CD4-positive, alpha-beta T cell treated with Interleukin-6 for 4 hours (primary cell): Measurements from ENCODE around the gene DISP3.

Experiments
- DNase-seq: peaks from one replicate; pipeline ENCODE4 v3.0.0-alpha.2; 2020; ENCODE audit warnings: mixed read lengths

The DISP3 gene

DNA sequence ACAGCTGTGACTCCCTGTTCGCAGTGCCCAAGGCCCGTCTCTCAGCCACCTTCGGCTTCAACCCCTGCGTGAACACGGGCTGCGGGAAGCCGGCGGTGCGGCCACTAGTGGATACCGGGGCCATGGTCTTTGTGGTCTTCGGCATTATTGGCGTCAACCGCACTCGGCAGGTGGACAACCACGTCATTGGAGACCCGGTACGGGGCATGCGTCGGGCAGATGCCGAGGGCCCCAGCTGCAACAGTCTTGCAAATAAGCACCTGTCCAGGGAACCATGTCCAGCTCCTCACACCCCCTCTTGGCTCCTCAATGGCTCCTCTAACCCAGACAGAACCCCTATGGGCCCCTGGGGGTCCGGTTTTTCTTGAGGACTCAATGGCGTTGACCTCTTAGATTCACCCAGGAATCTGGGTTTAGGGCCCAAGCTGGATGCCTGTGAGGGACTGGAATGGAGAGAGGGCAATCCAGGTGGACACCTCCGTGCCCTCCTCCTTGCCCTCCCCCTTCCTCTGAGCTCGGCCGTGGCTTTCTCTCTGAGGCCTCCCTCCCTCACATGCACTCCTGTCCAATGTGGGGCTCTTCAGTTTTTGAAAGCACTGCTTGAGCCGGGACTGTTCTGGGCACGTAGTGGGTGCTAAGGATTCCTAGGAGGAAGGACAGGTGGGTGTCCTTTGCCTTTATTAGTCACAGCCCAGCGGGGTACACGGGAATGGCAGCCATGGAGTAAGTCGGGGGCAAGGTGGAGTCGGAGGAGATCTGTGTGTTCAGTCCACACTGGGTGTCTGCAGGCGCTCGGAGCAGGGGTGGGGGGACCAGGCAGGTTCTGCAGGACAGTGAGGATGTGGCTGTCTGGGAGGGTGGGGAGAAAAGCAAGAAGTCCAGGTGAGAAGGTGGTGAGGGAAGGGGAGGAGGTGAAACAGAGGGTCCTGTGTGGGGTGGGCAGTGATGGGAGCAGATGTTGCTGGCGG is 51.1 kb downstream of the DISP3 start:
- DNase-seq: no peak

DNA sequence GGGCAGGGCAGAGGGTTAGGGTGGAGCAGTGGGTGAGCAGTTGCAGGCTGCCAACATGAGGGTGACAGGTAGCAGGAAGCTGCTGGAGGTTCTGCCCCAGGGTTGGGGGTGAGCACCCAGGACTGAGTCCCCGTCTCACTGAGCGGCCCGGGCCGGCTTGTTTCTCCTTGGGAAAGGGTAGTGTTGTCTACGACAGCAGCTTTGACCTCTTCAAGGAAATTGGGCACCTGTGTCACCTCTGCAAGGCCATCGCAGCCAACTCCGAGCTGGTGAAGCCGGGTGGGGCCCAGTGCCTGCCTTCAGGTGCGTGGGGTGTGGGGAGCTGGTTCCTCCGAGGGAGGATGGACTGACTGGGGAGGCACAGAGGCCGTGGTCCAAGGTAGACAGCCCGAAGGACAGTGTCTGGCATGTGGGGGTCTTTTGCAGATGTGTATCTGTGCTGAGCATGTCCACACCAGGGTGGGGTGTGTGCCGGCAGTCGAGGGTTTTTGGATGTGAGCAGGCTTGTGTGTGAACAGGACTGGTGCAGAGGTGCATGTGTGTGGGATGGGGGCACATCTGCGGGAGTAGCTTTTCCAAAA is 51.9 kb downstream of the DISP3 start:
- DNase-seq: no peak

DNA sequence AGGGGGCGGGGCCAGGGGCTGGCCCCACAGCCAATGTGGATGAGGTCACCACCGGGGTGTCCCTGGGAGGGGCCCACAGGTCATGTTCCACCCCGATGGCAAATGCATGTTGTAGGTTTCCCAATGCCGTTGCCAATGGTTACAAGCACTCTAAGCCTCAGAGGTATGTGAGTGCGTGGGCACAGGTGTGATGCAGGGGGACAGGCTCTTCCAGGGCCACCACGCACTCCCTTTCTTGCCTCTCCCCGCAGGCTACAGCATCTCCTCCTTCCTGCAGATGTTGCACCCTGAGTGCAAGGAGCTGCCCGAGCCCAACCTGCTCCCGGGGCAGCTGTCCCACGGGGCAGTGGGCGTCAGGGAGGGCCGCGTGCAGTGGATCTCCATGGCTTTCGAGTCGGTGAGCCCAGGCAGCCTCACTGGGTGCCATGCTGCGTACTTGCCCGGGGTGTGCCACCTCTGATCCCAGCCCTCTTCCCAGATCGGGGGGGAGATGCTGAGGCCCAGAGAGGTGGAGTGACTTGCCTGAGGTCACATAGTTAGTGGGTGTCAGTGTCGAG is 52.4 kb downstream of the DISP3 start:
- DNase-seq: no peak

DNA sequence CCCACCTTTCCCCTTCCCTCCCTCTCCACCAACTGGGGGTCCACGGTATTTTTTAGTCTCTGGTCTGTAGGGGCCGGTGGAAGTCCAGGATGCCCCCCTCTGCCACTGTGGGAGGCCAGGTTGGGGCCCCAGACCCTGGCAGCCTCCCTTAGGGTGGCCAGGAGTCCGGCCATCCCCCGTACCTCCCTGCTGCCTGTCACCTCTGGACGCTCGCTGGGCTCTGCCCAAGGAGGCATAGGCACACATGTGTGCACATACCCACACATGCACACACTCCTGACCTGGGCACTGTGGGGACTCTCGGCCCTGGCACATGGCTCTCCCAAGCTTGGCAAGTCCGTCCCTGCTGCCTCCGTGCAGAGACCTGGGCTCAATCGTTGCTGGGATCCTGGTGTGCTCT is 53.0 kb downstream of the DISP3 start:
- DNase-seq: no peak

DNA sequence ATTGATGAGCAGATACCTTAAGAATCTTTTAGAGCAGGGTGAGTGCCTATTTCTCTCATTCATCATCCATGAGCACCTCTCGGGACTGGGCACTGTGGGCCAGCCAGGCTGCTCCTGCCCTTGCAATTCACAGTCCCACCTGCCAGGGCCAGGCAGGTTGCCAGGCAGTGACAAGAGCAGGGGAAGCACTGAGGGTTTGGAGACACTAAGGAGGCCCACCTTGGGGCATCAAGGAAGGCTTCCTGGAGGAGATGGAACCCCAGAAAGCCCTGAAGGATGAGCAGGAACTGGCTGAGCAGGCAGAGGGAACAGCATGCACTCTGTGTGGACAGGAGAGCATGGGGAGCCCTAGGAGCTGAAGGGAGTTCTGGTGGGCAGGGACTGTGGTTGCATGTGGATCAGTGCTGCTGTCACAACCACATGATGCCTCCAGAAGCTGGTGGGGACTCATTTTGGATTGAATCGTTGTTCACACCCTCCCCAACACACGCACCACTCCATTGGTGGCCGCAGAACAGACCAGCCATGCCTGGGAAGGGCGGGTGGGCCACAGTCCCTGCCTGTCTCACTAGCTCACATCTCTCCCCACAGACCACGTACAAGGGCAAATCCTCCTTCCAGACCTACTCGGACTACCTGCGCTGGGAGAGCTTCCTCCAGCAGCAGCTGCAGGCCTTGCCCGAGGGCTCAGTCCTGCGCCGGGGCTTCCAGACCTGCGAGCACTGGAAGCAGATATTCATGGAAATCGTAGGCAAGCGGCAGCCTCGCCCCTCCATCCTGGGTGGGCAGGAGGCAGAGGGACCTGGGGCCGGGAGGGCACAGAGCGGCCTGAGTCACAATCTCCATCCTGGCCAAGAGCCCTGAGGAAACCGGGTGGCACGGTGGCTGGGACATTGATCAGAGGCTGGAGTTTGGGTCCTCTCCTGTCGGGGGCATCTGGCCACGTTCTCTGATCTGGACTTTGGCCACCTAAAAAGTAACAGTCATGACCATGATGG is 55.1 kb downstream of the DISP3 start:
- DNase-seq: no peak

DNA sequence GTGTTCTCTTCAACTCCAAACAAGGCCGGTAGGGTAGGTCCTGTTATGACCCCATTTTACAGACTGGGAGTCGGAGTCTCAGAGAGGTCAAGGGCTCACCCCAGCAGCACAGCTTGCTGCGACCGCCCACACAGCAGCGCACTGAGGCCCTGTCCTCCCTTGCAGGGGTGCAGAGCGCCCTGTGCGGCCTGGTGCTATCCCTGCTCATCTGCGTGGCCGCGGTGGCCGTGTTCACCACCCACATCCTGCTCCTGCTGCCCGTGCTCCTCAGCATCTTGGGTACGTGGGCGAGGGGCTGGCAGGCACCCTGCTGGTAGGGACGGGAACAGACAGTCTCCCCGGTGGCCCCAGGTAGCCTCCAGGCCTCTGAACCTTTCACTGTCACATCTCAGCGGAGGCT is 55.9 kb downstream of the DISP3 start:
- DNase-seq: no peak

DNA sequence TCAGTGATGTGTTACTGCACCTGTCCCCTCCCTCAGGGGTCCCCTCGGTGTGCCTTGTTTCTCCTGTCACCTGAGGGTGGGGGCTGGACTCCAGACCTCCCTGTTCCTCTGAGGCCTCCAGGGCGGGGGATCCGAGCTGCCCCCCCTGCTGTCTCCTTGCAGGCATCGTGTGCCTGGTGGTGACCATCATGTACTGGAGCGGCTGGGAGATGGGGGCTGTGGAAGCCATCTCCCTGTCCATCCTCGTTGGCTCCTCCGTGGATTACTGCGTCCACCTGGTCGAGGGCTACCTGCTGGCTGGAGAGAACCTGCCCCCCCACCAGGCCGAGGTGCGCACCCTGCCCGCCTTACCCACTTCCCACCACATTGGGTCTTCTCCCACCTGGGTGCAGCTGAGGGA is 56.4 kb downstream of the DISP3 start:
- no peak for DNase-seq

DNA sequence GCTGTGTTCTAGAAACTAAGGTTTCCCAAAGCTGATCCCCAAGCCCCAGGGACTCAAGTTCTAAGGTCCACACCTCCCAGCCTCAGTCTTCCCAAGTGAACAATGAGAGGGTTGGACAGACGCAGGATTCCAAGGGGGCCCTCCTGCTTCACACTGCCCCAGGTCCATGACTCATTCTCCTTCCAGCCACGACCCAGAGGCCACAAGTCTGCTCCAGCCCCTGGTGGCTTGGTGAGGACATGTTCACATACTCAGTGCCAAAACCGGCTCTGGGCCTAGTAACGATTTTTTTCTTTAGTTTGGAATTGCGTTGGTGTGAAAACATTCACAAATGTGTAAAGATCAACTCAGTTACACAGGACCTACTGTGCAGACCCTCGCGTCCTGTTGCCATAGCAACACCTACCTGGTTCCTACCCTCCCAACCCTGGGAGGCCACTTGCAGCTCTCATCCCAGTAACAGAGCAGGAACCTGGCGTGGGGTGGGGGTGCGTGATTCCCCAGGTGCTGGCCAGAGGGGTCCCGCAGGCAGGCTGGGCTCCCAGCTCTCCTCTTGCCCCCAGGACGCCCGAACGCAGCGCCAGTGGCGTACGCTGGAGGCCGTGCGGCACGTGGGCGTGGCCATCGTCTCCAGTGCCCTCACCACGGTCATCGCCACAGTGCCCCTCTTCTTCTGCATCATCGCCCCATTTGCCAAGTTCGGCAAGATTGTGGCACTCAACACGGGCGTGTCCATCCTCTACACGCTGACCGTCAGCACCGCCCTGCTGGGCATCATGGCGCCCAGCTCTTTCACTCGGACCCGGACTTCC is 57.0 kb downstream of the DISP3 start:
- no peak for DNase-seq

DNA sequence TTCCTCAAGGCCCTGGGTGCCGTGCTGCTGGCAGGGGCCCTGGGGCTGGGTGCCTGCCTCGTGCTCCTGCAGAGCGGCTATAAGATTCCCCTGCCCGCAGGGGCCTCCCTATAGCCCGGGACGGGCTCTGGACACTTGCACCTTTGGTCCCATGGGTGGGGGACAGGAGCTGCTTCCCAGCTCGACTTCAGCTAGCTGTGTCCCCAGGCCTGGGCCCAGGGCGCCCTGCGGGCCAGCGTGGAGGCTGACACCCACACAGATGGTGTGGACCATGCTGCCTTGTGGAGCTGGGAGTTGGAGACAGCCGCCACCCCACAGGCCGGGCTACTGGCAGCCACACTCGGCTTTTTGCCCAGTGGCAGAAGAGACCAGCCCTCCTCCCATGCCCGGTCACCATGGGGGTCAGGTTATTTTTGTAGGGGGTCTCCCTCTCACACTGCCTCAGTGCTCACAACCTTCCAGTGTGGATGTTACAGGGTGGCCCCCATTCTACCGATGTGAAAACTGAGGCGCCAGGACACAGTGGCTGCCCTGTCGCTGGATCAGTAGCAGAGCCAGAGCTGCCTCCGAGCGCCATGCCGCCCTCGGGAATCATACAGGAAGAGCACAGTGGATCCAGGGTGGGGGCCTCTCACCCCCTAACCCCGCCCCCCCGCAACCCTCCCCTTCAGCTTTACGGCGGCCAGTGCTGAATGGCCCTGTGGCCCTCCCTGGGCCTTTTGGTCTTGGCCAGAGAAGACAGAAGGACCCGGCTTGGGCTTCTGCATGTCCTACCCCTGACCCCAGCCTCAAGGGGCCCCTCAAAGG is 57.8 kb downstream of the DISP3 start:
- DNase-seq: no peak

DNA sequence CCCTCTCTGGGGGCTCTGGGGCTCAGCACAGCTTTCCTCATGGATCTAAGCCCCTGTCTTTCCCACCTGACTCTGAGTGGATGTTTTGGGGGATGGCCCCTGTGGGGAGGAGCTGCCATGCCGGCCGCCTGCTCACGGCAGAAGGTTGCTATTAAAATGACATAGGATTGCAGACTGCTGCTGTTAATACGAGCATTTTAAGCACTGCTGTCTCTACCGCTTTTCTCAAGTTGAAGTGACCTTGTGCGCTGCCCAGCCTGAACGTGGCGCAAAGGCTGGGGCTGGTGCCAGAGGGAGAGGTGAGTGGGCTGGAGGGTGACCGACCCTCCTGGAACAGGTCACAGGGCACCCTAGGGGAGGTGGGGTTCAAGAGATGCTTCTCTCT is 58.4 kb downstream of the DISP3 start:
- no peak for DNase-seq

DNA sequence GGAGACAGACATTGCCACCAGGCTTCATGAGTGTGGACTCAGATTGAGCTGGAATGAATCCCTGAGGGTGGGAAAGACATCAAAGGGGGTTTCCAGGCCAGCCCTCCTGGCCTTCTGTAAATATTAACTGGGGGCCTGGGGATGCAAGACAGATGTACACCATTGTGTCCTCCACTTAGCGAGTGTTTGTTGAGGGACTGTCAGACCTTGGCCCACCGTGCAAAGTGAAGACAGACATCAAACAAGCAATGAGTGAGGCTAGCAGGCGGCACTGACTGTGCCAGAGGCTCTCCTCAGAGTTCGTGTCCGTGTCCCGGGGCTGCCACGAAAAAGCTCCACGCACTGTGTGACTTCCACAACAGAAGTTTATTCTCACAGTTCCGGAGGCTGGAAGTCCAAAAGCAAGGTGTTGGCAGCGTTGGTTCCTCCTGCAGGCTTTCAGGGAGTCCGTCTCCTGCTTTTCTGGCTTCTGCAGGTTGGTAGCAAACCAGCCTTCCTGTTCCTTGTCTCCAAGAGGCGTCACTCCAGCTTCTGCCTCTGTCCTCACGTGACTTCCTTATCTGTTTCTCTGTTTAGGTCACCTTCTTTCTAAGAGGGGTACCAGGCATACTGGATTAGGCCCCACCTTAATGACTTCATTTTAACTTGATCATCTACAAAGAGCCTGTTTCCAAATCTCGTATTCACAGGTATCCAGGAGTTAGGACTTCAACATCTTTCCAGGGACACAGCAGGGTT is 59.1 kb downstream of the DISP3 start:
- no peak for DNase-seq

DNA sequence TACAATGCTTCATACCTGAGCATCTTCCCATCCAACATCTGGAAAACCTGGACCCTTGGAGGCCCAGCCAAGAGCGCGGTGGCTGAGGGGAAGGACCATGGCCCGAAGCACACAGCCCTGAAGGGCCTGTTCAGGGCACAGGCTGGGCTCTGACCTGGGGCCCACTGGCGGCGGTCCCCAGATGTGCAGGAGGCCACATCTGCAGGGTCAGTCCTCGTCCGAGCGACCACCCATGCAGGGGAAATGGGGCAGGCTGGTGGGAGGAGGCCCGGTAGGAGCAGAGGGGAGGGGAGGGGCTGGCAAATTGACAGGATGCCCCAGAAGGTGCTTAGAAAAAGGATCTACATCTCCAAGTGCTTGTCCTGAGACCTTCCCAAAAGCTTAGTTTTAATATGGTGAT is 59.9 kb downstream of the DISP3 start:
- DNase-seq: no peak

DNA sequence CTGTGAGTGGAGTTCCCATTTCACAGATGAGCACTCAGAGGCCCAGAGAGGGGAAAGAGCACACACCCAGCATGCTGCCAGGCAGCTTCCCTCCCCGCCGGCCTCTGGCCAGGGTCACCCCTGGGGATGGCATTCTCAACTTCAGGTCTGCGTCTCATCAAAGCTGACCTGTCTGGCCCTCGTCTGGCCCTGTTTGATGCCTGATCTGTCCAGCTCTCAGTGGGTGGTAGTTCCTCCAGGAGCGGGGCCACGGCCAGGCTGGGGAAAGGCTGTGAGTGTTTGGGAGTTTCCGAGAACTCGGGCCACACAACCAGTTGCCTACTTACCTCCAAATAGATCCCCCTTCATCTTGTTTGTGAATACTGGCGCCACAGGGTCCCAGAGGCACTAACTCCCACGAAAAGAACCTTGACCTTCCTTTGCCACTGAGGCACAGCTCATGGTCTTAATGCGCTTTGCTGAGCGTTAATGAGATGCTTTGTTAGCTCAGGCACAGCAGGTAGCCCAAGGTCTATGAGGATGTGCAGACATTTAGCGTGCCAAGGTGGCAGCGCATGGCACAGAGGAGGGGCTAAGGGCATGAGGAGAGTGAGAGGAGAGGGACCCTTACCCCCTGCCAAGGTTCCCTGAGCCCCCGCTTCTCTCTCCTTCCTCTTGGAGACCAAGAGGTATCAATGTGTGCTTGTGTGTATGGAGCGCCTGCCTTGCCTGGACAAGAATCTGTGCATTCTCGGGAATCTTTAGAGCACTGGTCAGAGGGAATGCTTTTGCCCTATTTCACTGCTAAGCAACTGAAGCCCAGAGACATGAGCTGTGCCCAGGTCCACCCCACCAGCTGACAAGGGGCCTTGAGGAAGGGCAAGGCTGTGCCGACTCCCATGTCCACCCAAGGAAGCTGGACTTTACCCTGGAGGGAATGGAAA is 61.2 kb downstream of the DISP3 start:
- DNase-seq: no peak

DNA sequence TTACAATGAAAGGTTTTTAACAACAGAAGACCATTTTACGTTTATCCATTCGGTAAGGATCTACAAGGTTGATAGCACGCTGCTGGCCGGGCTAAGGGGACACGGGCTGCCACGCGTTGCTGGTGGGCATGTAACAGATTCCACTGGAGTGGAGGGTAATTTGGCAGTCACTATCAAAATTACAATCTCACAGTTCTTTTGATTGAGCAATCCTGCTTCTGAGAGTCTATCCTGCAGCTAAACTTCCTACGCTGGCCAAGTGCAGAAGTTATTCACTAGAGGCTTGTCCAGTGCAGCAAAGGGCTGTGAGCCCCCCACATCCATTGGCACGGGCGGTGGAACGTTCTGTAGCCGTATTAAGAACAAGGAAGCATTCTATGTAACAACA is 61.8 kb downstream of the DISP3 start:
- no peak for DNase-seq

DNA sequence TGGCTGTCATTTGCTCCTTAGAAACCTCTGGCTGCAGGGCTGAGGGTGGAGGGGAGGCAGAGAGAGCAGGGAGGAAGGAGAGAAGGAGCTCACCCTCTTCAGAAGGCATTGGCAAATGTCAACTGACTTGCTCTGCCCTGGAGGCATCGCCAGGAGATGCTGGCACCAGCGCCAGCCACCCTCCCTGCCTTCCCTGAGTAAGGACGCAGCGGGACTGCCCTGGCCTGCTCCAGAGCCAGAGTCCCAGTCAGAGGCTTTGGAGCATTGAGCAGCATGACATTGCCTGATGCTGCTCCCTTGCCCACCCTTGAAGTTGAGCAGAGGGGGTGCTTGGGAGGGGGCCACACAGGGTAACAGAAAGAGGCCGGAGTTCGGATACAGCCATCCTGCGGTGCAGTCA is 62.3 kb downstream of the DISP3 start:
- no peak for DNase-seq

DNA sequence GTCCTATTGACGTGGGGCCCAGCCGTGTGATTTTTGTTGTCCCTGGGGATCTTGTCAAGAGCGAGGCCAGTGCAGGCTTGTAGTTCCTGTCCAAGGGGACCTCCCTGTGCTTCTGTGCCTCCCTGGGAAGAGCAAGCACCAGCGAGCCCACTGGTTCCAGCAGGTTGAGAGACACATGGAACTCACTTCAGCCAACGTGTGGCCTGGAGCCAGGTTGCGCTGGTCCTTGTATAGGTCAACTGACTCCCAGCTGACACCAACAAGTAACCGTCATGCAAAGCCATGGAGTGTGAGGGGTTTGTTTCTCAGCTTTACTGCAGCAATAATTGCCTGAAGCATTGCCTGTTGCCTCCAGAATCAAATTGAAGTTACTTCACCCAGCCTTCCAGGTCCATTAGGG is 63.0 kb downstream of the DISP3 start:
- no peak for DNase-seq

DNA sequence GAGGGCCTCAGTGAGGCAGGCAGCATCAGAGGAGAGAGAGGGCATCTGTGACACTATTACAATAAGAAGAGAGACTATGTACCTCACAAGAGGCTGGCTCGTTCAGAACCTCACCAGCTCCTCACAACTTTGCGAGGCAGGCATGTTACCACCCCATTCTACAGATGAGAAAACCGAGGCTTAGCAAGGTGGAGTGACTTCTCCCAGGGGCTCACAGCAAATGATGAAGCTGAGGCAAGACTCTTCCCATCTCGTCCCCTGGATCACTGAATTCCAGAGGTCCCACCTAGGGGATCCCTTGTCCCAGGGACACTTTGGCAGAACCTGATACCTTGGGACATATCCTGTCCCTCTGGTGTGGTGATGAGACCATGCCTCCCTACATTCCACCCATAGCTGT is 64.4 kb downstream of the DISP3 start:
- DNase-seq: no peak

DNA sequence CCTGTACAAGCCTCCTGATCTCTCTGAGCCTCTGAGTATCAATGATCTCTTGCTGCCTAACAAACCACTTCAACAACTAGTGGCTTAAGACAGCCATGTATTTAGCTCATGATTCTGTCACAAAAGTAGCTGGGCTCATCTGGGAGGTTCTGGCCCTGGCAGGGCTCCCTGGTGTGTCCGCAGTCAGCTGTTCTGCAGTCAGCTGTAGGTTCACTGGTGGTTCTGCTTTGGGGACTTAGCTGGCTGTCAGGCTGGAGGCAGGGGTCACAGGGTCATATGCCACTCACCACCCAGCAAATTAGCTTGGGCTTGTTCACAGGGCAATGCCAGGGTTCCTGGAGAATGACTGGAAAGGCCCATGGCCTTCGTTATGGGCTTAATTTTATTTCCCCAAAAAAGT is 64.8 kb downstream of the DISP3 start:
- DNase-seq: no peak

DNA sequence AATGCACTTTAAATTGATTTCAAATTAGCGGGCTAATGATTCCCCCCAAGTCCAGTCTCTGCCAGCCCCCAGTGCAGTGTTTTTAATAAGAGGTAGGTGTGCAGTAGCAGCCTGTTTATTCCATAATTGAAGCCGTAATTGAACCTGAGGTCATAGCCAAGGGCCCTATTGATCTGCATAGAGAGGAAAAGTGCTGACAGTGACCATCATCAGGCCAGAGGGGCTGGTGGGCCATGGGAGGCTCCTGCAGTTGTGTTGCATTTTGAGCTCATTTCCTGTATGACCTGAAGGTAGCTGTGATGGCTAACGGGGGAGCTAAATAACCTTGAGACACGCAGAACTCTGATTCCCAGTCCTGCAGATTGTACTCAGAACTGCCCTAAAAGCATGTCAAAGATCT is 67.5 kb downstream of the DISP3 start:
- no peak for DNase-seq
